ENCODE results near the gene LRWD1. TPM values are rescaled to one million over a fixed set of nuclear protein-coding genes. Genes with fewer than 3 reads are reported as not detected.

The LRWD1 gene
- total RNA-seq, 1 experiment from 2014 or later, result 48.5 TPM

- intact Hi-C loops (cut with micrococcal nuclease; ENCODE audit: unreplicated experiment), result no loop called here
- no peak overlapping the region for H3K4me3 ChIP-seq (ENCODE audit: low read depth, low read length, poor library complexity, severe bottlenecking)
- TF ChIP-seq, protein P1, sequence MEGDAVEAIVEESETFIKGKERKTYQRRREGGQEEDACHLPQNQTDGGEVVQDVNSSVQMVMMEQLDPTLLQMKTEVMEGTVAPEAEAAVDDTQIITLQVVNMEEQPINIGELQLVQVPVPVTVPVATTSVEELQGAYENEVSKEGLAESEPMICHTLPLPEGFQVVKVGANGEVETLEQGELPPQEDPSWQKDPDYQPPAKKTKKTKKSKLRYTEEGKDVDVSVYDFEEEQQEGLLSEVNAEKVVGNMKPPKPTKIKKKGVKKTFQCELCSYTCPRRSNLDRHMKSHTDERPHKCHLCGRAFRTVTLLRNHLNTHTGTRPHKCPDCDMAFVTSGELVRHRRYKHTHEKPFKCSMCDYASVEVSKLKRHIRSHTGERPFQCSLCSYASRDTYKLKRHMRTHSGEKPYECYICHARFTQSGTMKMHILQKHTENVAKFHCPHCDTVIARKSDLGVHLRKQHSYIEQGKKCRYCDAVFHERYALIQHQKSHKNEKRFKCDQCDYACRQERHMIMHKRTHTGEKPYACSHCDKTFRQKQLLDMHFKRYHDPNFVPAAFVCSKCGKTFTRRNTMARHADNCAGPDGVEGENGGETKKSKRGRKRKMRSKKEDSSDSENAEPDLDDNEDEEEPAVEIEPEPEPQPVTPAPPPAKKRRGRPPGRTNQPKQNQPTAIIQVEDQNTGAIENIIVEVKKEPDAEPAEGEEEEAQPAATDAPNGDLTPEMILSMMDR (conservative IDR thresholded peaks at IDR 0.05; ENCODE audit: low read depth, low read length), result no peak
- no peak for TF ChIP-seq EZH2 (IDR thresholded peaks at IDR 0.05; ENCODE audit: borderline replicate concordance, low read depth, low read length, poor library complexity, severe bottlenecking)
- H3K9me3 ChIP-seq (ENCODE audit: low read depth, low read length, poor library complexity, severe bottlenecking), result no peaks in the 10 kb centered on the region
- POLR2A ChIA-PET (ENCODE audit: low non-redundant PET), result no interaction called here
- peaks cover 26% of the 10 kb centered on the region for H3K36me3 ChIP-seq (ENCODE audit: insufficient read depth, low read length, poor library complexity, severe bottlenecking)
- H3K27ac ChIP-seq (ENCODE audit: low read depth, low read length, poor library complexity, severe bottlenecking), result no peak overlapping the region
- CTCF ChIA-PET, result no interaction called here
- DNase-seq (ENCODE audit: low spot score), result no peak
- H3K4me1 ChIP-seq (ENCODE audit: insufficient read depth, low read length, poor library complexity, severe bottlenecking), result peaks cover 6% of the 10 kb centered on the region
- no peaks in the 10 kb centered on the region for H3K27me3 ChIP-seq (replicated peaks; ENCODE audit: insufficient read depth, low read depth, low read length, poor library complexity)
- BruUV-seq (replicated peaks), result no TSS peak
Observed at GRCh38 chr7:102469351-102469971, 4.7 kb downstream of the LRWD1 start.

DNA sequence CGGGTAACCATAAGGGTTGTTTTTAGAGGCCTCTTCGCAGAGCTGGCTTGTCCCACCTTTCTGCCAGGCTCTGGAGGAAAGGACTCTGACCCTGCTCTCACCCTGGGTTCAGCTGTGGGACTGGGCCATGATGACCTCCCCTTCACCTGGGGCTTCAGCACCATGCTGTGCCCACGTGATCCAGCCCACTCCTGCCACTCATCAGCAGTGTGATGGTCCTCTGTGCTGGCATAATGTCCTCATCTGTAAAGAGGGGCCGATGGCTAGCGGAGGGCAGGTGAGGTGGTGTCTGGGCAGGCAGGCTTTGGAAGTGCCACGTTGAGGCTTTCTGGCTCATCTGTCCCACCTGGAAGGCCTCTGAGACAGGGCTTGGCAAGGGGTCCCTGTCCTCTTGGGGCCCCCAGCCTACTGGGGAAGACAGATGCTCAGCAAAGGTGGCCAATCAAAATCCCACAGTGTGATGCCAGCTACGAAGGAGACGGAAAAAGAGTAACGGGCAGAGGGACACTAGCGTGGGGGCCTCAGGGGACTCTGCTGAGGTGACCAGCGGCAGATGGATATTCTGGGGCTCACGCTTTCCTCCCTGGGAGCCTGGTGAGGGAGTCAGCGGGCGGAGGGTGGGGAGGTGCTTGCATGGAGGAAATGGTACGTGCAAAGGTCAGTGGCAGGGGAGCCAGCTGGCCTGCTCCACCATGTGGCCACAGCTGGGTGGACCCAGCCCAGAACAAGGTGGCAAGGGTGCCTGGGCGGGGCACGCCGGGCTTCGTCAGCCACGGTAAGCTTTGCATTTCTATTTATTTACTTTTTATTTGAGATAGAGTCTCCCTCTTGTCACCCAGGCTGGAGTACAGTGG is 5.4 kb downstream of the LRWD1 start:
- no peak for DNase-seq (ENCODE audit: low spot score)
- intact Hi-C loops (cut with micrococcal nuclease; ENCODE audit: unreplicated experiment), result no loop called here
- H3K36me3 ChIP-seq (ENCODE audit: insufficient read depth, low read length, poor library complexity, severe bottlenecking), result peaks cover 26% of the 10 kb centered on the region
- H3K27me3 ChIP-seq (replicated peaks; ENCODE audit: insufficient read depth, low read depth, low read length, poor library complexity), result no peaks in the 10 kb centered on the region
- POLR2A ChIA-PET (ENCODE audit: low non-redundant PET), result no interaction called here
- TF ChIP-seq, protein P1 (conservative IDR thresholded peaks at IDR 0.05; ENCODE audit: low read depth, low read length), result no peak
- TF ChIP-seq EZH2 (IDR thresholded peaks at IDR 0.05; ENCODE audit: borderline replicate concordance, low read depth, low read length, poor library complexity, severe bottlenecking), result no peak
- H3K4me3 ChIP-seq (ENCODE audit: low read depth, low read length, poor library complexity, severe bottlenecking), result no peak overlapping the region
- H3K9me3 ChIP-seq (ENCODE audit: low read depth, low read length, poor library complexity, severe bottlenecking), result no peaks in the 10 kb centered on the region
- H3K27ac ChIP-seq (ENCODE audit: low read depth, low read length, poor library complexity, severe bottlenecking), result no peak overlapping the region
- peaks cover 6% of the 10 kb centered on the region for H3K4me1 ChIP-seq (ENCODE audit: insufficient read depth, low read length, poor library complexity, severe bottlenecking)
- CTCF ChIA-PET, result no interaction called here
- BruUV-seq (replicated peaks), result no TSS peak

DNA sequence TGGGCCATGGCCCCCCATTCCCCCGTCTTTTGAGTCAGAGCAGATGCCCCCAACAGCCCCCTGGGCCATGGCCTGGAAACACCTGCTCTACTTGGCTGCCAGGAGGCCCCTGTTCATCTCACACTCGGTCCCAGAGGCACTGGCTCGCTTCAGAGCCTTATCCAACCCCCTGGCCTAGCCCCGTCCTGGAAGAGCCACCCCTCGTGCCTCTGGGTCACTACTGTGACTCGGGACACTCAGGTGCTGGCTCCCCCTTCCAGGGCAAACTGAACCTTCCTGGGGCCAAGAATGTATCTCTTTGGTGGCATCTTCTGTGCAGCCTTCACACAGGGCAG is 7.0 kb downstream of the LRWD1 start:
- Histone ChIP-seq H3K27ac (ENCODE audit: low read depth, low read length, poor library complexity, severe bottlenecking) (no peak overlapping the region), H3K27me3 (replicated peaks; ENCODE audit: insufficient read depth, low read depth, low read length, poor library complexity) (no peaks in the 10 kb centered on the region), H3K4me1 (ENCODE audit: insufficient read depth, low read length, poor library complexity, severe bottlenecking) (no peaks in the 10 kb centered on the region), H3K4me3 (ENCODE audit: low read depth, low read length, poor library complexity, severe bottlenecking) (no peak overlapping the region), H3K9me3 (ENCODE audit: low read depth, low read length, poor library complexity, severe bottlenecking) (no peaks in the 10 kb centered on the region), H3K36me3 (ENCODE audit: insufficient read depth, low read length, poor library complexity, severe bottlenecking) (peaks cover 26% of the 10 kb centered on the region)
- ChIA-PET CTCF (no interaction called here), POLR2A (ENCODE audit: low non-redundant PET) (no interaction called here)
- no peak for DNase-seq (ENCODE audit: low spot score)
- intact Hi-C loops (cut with micrococcal nuclease; ENCODE audit: unreplicated experiment), result no loop called here
- BruUV-seq (replicated peaks), result no TSS peak
- no peak for TF ChIP-seq EZH2 (IDR thresholded peaks at IDR 0.05; ENCODE audit: borderline replicate concordance, low read depth, low read length, poor library complexity, severe bottlenecking)
- TF ChIP-seq, protein P1 (conservative IDR thresholded peaks at IDR 0.05; ENCODE audit: low read depth, low read length), result no peak

All from A673 (cell line).